HEK293 (cell line): ENCODE measurements around the gene CRACR2A.

Source experiments
- CTCF ChIA-PET: fragments of 350-600 bp; formaldehyde crosslinking; extraction: SDS; loops from one replicate; lab custom pipeline; 2021; ENCODE audit warnings: antibody characterized with exemption; lab: Yijun Ruan, JAX
- POLR2A ChIA-PET: fragments of 300-600 bp; formaldehyde crosslinking; extraction: SDS; loops from one replicate; lab custom pipeline; 2020; ENCODE audit warnings: antibody characterized with exemption, inconsistent platforms; lab: Yijun Ruan, JAX
- H3K27ac ChIP-seq: fragments of 200-500 bp; sonication (Bioruptor generic); 2 replicates; pipeline ENCODE4 v1.5.1; 2014; ENCODE audit warnings: low read depth, low read length, control low read depth, inconsistent platforms; ENCODE audit errors: extremely low read depth
- H3K36me3 ChIP-seq, 2 experiments: fragments of 200-500 bp in 1 of 2; sonication (Bioruptor generic) in 1 of 2; 1 replicate in 1 of 2; 2 replicates in 1 of 2; pipeline ENCODE4 v1.5.1; 2014 to 2017; ENCODE audit warnings: inconsistent platforms in 2 of 2, low read length in 2 of 2; ENCODE audit not compliant: control insufficient read depth in 2 of 2, insufficient read depth in 1 of 2
- H3K4me1 ChIP-seq: fragments of 200-500 bp; sonication (Bioruptor generic); 2 replicates; pipeline ENCODE4 v1.5.1; 2014; ENCODE audit warnings: mild to moderate bottlenecking, low read length, inconsistent platforms; ENCODE audit not compliant: control insufficient read depth, insufficient read depth
- H3K4me3 ChIP-seq: 2 replicates; pipeline ENCODE4 v1.5.1; 2011; ENCODE audit warnings: low read depth, mild to moderate bottlenecking, control low read depth, low read length, moderate library complexity
- H3K9me3 ChIP-seq: fragments of 200-500 bp; sonication (Bioruptor generic); 2 replicates; pipeline ENCODE4 v1.5.1; 2014; ENCODE audit warnings: low read depth, low read length, inconsistent platforms; ENCODE audit not compliant: control insufficient read depth, insufficient read depth
- IKZF3 ChIP-seq: fragments of 450-650 bp; IDR thresholded peaks from 2 replicates; pipeline ENCODE4 v1.5.0; 2018; ENCODE audit warnings: missing biosample characterization, mild to moderate bottlenecking, missing genetic modification characterization, moderate library complexity
- KLF7 ChIP-seq: fragments of 450-650 bp; formaldehyde crosslinking; IDR thresholded peaks from 2 replicates; pipeline ENCODE4 v1.5.1; 2016; ENCODE audit warnings: missing biosample characterization, missing genetic modification characterization, borderline replicate concordance
- TCF7L2 ChIP-seq: IDR thresholded peaks from 2 replicates; pipeline ENCODE4 v1.6.1; 2011; ENCODE audit warnings: low read depth, mild to moderate bottlenecking, inconsistent platforms, low read length, moderate library complexity, borderline replicate concordance
- YY1 ChIP-seq: fragments of 450-650 bp; formaldehyde crosslinking; IDR thresholded peaks from 2 replicates; pipeline ENCODE4 v1.5.1; 2018; ENCODE audit warnings: missing biosample characterization, missing genetic modification characterization
- ZBTB1 ChIP-seq: fragments of 450-650 bp; formaldehyde crosslinking; IDR thresholded peaks from 2 replicates; pipeline ENCODE4 v1.5.1; 2016; ENCODE audit warnings: missing biosample characterization, missing genetic modification characterization
- ZBTB20 ChIP-seq: fragments of 450-650 bp; formaldehyde crosslinking; IDR thresholded peaks from 2 replicates; pipeline ENCODE4 v1.5.1; 2016; ENCODE audit warnings: missing biosample characterization, missing genetic modification characterization
- ZBTB49 ChIP-seq: fragments of 450-650 bp; formaldehyde crosslinking; IDR thresholded peaks from 2 replicates; pipeline ENCODE4 v1.5.1; 2016; ENCODE audit warnings: missing biosample characterization, missing genetic modification characterization, low read depth
- ZNF138 ChIP-seq: fragments of 450-650 bp; formaldehyde crosslinking; IDR thresholded peaks from 2 replicates; pipeline ENCODE4 v1.5.1; 2016; ENCODE audit warnings: missing biosample characterization, missing genetic modification characterization, borderline replicate concordance
- ZNF211 ChIP-seq: fragments of 450-650 bp; formaldehyde crosslinking; IDR thresholded peaks from 2 replicates; pipeline ENCODE4 v1.5.1; 2016; ENCODE audit warnings: low read depth, missing biosample characterization, missing genetic modification characterization
- ZNF26 ChIP-seq: fragments of 450-650 bp; formaldehyde crosslinking; IDR thresholded peaks from 2 replicates; pipeline ENCODE4 v1.5.1; 2016; ENCODE audit warnings: missing biosample characterization, missing genetic modification characterization
- ZNF292 ChIP-seq: fragments of 450-650 bp; formaldehyde crosslinking; IDR thresholded peaks from 2 replicates; pipeline ENCODE4 v1.5.1; 2016; ENCODE audit warnings: low read depth, missing biosample characterization, missing genetic modification characterization, borderline replicate concordance
- ZNF302 ChIP-seq: fragments of 450-650 bp; formaldehyde crosslinking; IDR thresholded peaks from 2 replicates; pipeline ENCODE4 v1.5.1; 2016; ENCODE audit warnings: missing biosample characterization, missing genetic modification characterization, low read depth
- ZNF335 ChIP-seq: fragments of 450-650 bp; formaldehyde crosslinking; conservative IDR thresholded peaks from 2 replicates; pipeline ENCODE4 v1.5.1; 2016; ENCODE audit warnings: missing biosample characterization, missing genetic modification characterization
- ZNF416 ChIP-seq: fragments of 450-650 bp; formaldehyde crosslinking; IDR thresholded peaks from 2 replicates; pipeline ENCODE4 v1.5.1; 2016; ENCODE audit warnings: missing biosample characterization, missing genetic modification characterization
- ZNF426 ChIP-seq: fragments of 450-650 bp; formaldehyde crosslinking; IDR thresholded peaks from 2 replicates; pipeline ENCODE4 v1.5.1; 2017; ENCODE audit warnings: missing biosample characterization, missing genetic modification characterization, mild to moderate bottlenecking, inconsistent platforms, moderate library complexity
- ZNF433 ChIP-seq: fragments of 450-650 bp; formaldehyde crosslinking; IDR thresholded peaks from 2 replicates; pipeline ENCODE4 v1.5.1; 2016; ENCODE audit warnings: missing biosample characterization, missing genetic modification characterization, low read depth
- ZNF585B ChIP-seq: fragments of 450-650 bp; formaldehyde crosslinking; IDR thresholded peaks from 2 replicates; pipeline ENCODE4 v1.5.1; 2016; ENCODE audit warnings: missing biosample characterization, missing genetic modification characterization
- ZNF623 ChIP-seq: fragments of 450-650 bp; formaldehyde crosslinking; IDR thresholded peaks from 2 replicates; pipeline ENCODE4 v1.5.1; 2016; ENCODE audit warnings: missing biosample characterization, missing genetic modification characterization
- ZNF626 ChIP-seq: fragments of 450-650 bp; sonication (Bioruptor Pico); formaldehyde crosslinking; IDR thresholded peaks from 2 replicates; pipeline ENCODE4 v1.5.1; 2018; ENCODE audit warnings: missing biosample characterization, missing genetic modification characterization, inconsistent platforms
- ZNF639 ChIP-seq: fragments of 450-650 bp; formaldehyde crosslinking; IDR thresholded peaks from 2 replicates; pipeline ENCODE4 v1.5.1; 2016; ENCODE audit warnings: missing biosample characterization, missing genetic modification characterization
- ZNF677 ChIP-seq: fragments of 450-650 bp; IDR thresholded peaks from 2 replicates; pipeline ENCODE4 v1.5.0; 2018; ENCODE audit warnings: missing biosample characterization, mild to moderate bottlenecking, missing genetic modification characterization, moderate library complexity
- ZSCAN30 ChIP-seq: fragments of 450-650 bp; IDR thresholded peaks from 2 replicates; pipeline ENCODE4 v1.5.1; 2018; ENCODE audit warnings: missing biosample characterization, mild to moderate bottlenecking, missing genetic modification characterization, moderate library complexity
- TF ChIP-seq, protein P1 (sequence below): fragments of 450-650 bp; formaldehyde crosslinking; IDR thresholded peaks from 2 replicates; pipeline ENCODE4 v1.5.1; 2016; ENCODE audit warnings: missing biosample characterization, missing genetic modification characterization
- TF ChIP-seq, protein P2 (sequence below): fragments of 450-650 bp; formaldehyde crosslinking; IDR thresholded peaks from 2 replicates; pipeline ENCODE4 v1.5.1; 2016; ENCODE audit warnings: missing biosample characterization, missing genetic modification characterization, borderline replicate concordance

CRACR2A gene

DNA sequence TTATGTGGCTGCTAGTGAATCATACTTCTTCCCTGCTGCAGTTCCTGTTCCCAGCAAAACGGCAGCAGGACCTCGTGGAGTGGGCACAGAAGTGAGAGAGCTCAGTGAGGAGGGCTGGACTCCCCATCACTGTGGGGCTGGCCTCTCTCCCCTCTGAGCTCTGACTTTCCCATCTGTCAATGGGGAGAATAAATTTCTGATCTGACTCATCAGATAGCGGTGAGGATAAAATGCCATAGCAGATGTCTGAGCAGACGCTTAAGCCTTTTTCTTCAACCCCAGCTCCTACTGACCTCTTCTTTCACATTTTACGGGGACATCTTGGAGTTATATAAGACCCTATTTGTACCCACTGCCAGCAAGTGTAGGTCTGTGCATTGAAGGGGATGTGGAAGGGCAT, 116.6 kb downstream of the CRACR2A start (continued):
- TF ChIP-seq KLF7 (tag by site-specific recombination) (no peak), ZNF426 (no peak), ZNF416 (no peak), ZBTB1 (no peak), ZSCAN30 (tag by site-specific recombination) (no peak), ZNF335 (tag by site-specific recombination) (no peak)
- TF ChIP-seq, protein P1, sequence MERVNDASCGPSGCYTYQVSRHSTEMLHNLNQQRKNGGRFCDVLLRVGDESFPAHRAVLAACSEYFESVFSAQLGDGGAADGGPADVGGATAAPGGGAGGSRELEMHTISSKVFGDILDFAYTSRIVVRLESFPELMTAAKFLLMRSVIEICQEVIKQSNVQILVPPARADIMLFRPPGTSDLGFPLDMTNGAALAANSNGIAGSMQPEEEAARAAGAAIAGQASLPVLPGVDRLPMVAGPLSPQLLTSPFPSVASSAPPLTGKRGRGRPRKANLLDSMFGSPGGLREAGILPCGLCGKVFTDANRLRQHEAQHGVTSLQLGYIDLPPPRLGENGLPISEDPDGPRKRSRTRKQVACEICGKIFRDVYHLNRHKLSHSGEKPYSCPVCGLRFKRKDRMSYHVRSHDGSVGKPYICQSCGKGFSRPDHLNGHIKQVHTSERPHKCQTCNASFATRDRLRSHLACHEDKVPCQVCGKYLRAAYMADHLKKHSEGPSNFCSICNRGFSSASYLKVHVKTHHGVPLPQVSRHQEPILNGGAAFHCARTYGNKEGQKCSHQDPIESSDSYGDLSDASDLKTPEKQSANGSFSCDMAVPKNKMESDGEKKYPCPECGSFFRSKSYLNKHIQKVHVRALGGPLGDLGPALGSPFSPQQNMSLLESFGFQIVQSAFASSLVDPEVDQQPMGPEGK (tag by site-specific recombination) = no peak
- TF ChIP-seq, all 188 proteins: peak for 0

- CTCF ChIA-PET = no interaction called here
- POLR2A ChIA-PET = no interaction called here
These were observed 118.6 kb downstream of the CRACR2A start for GRCh38 chr12:3634348-3634747.

DNA sequence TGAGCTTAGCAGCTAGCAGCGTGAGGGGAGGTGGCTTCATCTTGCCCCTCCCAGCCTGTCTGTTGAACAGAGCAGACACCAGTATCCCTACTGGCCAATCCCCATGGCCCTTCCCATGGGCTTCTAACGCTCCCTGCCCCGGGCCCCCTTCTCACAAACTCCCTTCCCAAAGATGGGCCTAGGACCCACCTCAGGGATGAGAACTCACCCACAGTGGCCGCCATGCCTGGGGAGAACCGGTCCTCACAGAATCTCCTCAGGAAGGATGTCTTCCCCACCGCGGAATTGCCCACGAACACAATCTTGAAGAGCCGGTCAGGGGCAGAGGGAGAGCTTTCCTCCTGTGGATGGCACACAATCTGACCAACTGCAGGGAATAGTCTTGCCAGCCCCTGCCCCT, 119.5 kb downstream of the CRACR2A start:
- no peaks in the 10 kb centered on the region for H3K9me3 ChIP-seq
- H3K36me3 ChIP-seq = no peaks in the 10 kb centered on the region
- no peak overlapping the region for H3K4me3 ChIP-seq
- ChIA-PET CTCF (interaction anchor here (0.5 kb wide), 1 partner anchor 332 kb away, joined by 3 read pairs; no protein-coding TSS in a partner anchor), POLR2A (no interaction called here)
- H3K4me1 ChIP-seq = no peaks in the 10 kb centered on the region
- H3K27ac ChIP-seq = no peak overlapping the region
- no peak for TF ChIP-seq ZNF335 (tag by site-specific recombination)
- TF ChIP-seq ZBTB49 = no peak
- TF ChIP-seq, protein P2, sequence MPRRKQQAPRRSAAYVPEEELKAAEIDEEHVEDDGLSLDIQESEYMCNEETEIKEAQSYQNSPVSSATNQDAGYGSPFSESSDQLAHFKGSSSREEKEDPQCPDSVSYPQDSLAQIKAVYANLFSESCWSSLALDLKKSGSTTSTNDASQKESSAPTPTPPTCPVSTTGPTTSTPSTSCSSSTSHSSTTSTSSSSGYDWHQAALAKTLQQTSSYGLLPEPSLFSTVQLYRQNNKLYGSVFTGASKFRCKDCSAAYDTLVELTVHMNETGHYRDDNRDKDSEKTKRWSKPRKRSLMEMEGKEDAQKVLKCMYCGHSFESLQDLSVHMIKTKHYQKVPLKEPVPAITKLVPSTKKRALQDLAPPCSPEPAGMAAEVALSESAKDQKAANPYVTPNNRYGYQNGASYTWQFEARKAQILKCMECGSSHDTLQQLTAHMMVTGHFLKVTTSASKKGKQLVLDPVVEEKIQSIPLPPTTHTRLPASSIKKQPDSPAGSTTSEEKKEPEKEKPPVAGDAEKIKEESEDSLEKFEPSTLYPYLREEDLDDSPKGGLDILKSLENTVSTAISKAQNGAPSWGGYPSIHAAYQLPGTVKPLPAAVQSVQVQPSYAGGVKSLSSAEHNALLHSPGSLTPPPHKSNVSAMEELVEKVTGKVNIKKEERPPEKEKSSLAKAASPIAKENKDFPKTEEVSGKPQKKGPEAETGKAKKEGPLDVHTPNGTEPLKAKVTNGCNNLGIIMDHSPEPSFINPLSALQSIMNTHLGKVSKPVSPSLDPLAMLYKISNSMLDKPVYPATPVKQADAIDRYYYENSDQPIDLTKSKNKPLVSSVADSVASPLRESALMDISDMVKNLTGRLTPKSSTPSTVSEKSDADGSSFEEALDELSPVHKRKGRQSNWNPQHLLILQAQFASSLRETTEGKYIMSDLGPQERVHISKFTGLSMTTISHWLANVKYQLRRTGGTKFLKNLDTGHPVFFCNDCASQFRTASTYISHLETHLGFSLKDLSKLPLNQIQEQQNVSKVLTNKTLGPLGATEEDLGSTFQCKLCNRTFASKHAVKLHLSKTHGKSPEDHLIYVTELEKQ (tag by site-specific recombination) = no peak
- TF ChIP-seq YY1 = no peak
- no peak for TF ChIP-seq ZNF138
- no peak for TF ChIP-seq ZBTB1
- no peak for TF ChIP-seq ZBTB20 (tag by site-specific recombination)
- no peak for TF ChIP-seq ZNF302
- TF ChIP-seq ZNF585B = no peak
- TF ChIP-seq TCF7L2 = no peak

More at GRCh38 chr12:3634348-3634747, 118.6 kb downstream of the CRACR2A start:
- no peak for TF ChIP-seq ZNF626 (tag by site-specific recombination)
- TF ChIP-seq ZNF211 (tag by site-specific recombination) = no peak
- no peak for TF ChIP-seq TCF7L2
- no peak for TF ChIP-seq IKZF3 (tag by site-specific recombination)
- TF ChIP-seq ZNF677 (tag by site-specific recombination) = no peak
- TF ChIP-seq ZNF292 (tag by site-specific recombination) = no peak
- no peak for TF ChIP-seq ZNF639 (tag by site-specific recombination)
- no peak for TF ChIP-seq ZNF26 (tag by site-specific recombination)
- TF ChIP-seq ZNF433 (tag by site-specific recombination) = no peak
- no peak for TF ChIP-seq ZNF623 (tag by site-specific recombination)
- TF ChIP-seq, all 188 proteins: peak for 0
- H3K36me3 ChIP-seq = no peaks in the 10 kb centered on the region
- no peak overlapping the region for H3K4me3 ChIP-seq
- H3K27ac ChIP-seq = no peak overlapping the region
- no peaks in the 10 kb centered on the region for H3K4me1 ChIP-seq
- H3K9me3 ChIP-seq = no peaks in the 10 kb centered on the region
